Pulmonary artery endothelial cell (primary cell): ENCODE measurements around the gene COL6A1. TPM values are rescaled to one million over a fixed set of nuclear protein-coding genes. Genes with fewer than 3 reads are reported as not detected.

Experiments used
- DNase-seq: peaks from one replicate; pipeline ENCODE4 v3.0.0-alpha.2; 2011; ENCODE audit warnings: low read depth, low spot score
- total RNA-seq: library from RNA; depleted of rRNA; stranded (reverse); fragments of >200 nt; gene quantifications from 2 replicates; pipeline ENCODE4 v1.2.3, GENCODE V29; 2014

The COL6A1 gene
- total RNA-seq, 1 donor from 2014 or later, result 18.7 TPM

- no peak for DNase-seq
Observed at GRCh38 chr21:45982092-45982757, 655 bp downstream of the COL6A1 start.

GRCh38 chr21:45982758-45983648 is 1.4 kb downstream of the COL6A1 start:
- no peak for DNase-seq

DNA sequence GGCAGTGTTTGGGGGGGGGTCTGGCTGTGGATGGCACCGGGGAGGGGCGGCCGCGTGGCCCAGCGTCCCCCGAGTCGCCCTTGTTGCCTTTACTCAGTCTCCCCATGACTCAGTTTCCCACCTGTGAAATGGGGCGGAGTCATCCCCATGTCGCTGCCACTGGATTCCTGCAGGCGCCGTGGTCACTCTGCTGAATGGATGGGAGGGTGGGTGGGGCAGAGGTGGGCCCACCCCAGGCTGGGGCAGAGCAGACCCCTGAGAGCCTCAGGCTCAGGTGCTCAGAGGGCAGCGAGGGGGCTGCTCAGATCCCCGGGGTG is 2.0 kb downstream of the COL6A1 start:
- no peak for DNase-seq

- DNase-seq, result no peak
Observed at GRCh38 chr21:45983981-45984551, 2.5 kb downstream of the COL6A1 start.

DNA sequence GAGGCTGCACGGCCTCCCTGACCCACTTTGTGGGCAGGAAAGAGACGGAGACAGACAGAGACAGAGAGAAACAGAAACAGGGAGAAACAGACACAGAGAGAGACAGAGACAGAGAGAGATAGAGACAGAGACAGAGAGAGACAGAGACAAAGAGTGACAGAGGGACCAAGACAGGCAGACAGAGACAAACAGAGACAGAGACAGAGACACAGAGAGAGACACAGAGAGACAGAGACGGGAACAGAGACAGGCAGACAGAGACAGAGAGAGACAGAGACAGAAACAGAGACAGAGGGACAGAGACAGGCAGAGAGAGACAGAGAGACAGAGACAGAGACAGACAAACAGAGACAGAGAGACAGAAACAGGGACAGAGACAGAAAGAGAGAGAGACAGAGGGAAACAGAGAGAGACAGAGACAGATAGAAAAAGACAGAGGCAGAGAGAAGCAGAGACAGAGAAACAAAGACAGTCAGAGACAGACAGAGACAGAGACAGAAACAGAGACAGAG is 3.1 kb downstream of the COL6A1 start:
- DNase-seq, result no peak

DNA sequence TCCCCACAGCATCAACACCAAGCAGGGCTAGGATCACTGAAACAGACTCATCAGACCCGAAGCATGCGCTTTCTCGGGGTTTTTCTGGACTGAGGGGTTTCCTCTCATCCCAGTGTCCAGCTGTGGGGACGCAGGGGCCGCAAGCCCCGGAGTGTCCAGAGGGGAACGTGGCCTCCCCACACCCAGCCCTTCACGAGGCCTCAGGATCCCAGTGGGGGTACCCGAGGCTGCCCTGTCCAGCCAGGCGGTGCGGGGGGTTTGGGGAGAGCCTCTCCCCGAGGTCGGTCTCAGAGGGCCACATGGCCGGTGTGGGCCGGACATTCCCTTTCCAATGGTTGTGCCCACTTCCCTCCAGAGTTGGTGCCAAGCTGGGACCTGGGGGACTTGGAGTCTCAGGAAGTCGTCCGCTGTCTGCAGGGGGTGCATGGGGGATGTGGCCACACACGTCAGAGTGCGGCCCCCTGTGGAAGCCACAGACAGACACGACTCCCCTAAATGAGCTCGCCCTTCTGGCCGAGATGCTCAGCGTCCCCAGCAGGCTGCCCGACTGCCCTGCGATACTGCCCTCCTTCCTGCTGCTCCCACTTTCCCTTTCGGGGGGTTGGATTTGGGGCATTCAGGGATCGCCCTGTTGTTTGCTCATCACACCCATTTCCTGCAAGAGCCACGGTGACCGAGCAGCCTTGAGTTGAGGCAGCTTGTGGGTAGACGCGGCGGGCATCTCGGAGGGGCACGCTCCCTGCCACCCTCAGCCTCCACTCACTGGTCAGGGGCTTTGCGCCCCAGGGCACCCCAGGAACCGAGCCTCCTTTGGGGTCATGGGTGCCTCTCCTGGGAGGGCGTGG is 4.1 kb downstream of the COL6A1 start:
- DNase-seq, result no peak

DNA sequence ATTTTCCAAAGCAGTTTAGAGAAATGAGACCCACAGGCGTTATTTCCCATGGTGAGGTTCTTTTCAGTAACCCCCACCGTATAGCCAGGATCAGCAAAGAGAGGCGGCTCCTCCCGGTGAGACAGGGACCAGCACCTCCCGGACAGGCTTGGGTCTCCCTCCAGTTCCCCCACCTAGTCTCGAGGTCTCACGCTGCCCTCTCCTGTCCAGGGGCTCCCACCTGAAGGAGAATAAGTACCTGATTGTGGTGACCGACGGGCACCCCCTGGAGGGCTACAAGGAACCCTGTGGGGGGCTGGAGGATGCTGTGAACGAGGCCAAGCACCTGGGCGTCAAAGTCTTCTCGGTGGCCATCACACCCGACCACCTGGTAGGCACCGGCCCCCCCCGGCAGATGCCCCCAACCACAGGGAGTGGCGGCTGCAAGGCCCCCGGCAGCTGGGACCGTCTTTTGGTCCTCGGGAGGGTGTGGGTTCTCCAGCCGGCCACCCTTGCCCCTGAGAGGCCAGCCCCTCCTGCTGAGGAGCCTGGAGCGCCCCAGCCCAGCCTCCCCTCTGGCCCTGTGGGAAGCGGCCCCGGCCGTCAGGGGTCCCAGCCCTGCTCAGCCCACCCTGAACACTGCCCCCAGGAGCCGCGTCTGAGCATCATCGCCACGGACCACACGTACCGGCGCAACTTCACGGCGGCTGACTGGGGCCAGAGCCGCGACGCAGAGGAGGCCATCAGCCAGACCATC is 4.9 kb downstream of the COL6A1 start:
- DNase-seq, result no peak

GRCh38 chr21:45987121-45987711 is 5.6 kb downstream of the COL6A1 start:
- no peak for DNase-seq

GRCh38 chr21:45988366-45989347 is 7.1 kb downstream of the COL6A1 start:
- DNase-seq, result no peak

DNA sequence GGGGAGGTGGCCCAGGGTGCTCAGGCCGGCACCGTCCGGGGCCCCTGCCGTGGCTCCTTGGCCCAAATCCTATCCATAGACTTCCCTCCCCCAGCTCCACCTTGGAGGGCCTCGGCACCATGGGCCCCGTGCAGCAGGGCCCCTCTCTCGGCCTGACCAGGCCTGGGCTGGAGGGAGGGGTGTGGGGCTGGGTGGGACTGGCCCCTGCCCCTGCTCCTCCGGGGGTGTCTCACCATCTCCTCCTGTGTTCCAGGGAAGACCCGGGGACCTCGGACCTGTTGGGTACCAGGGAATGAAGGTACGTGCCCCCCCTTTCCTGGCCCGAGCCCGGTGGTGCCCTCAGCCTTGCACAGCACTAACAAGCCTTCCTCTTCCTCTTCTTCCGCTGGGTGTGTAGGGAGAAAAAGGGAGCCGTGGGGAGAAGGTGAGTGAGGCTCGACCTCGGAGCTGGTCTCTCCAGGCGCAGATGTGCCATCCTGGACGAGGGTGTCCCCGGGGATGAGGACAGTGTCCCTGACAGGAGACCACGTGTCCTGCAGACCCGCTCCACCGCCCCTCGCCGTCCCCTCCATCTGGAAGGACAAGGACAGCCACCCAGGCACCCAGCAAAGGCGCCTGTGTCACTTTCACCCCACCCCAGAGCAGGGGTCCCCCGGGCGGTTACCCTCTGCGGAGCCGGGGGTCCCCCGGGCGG is 7.9 kb downstream of the COL6A1 start:
- no peak for DNase-seq

- no peak for DNase-seq
Observed at GRCh38 chr21:45990049-45990711, 8.6 kb downstream of the COL6A1 start.

DNA sequence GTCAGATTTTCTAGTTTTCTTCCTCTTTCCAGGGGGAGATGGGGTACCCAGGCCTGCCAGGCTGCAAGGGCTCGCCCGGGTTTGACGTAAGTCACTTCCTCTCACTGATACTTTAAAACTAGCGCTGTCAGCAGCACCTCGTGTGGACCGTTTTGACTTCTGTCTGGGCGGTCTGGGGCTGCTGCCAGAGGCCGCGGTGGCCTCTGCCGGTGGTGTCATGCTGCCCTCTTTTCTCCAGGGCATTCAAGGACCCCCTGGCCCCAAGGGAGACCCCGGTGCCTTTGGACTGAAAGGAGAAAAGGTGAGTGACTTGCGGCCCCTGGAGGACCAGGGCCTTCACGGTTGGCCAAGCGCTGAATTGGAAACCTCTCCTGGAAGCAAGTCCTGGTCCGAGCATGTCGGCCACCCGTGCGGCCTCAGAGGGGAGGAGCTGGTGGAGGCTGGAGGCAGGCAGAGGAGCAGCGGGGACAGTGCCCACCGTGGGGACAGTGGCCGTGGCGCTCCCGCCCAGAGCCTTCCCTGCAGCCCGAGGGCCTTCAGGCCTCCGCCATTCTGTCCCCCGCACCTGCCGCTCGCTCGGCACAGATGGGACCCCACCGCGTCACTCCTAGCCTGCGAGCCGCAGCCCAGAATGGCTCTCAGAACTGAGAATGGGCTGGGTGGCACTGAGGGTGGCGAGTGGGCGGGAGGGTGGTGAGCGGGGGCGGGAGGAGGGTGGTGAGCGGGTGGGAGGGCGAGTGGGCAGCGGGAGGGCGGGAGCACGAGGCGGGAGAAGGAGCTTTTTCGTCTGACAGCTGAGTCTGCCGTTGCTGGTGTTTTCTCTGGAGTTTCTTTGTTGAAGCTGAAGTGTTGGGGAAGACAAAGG is 9.4 kb downstream of the COL6A1 start:
- no peak for DNase-seq

DNA sequence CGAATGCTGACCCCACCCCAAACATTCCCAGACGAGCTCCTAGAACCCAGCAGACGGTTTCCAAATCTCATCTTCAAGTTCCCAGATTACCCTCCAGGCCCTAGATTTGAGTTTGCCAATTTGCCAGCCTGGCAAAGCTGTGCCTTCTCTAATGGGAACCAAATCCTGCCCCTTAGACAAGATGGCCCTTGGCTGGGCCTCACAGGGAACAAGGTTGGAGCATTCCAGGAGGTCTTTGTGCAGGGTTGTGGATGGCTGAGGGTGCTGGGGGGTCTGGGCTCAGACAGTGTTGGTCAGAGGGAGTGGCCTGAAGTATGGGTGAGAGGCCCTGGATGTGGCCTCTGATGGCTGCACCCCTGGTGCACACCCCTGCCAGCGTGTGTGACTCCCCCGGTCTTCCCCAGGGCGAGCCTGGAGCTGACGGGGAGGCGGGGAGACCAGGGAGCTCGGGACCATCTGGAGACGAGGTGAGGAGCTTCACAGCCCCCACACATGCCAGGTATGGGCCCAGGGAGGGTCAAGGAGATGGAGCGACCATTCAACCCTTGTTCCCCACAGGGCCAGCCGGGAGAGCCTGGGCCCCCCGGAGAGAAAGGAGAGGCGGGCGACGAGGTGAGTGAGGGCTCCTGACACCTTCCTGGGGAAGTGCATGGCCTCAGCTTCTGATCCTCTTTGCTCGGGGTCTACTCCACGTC is 10.2 kb downstream of the COL6A1 start:
- no peak for DNase-seq

- no peak for DNase-seq
Observed at GRCh38 chr21:45992301-45993209, 11.0 kb downstream of the COL6A1 start.
